HCT116 (cell line): ENCODE data around the gene ITPR1.

Experiments used
- CEBPB ChIP-seq: IDR thresholded peaks from 2 replicates; pipeline ENCODE4 v1.6.1; 2012; ENCODE audit warnings: low read depth
- EZH2 ChIP-seq: fragments of 200-600 bp; sonication (generic); IDR thresholded peaks from 2 replicates; pipeline ENCODE4 v1.6.1; 2017; ENCODE audit warnings: antibody characterized with exemption, mixed run types
- EZH2phosphoT487 ChIP-seq: fragments of 200-600 bp; IDR thresholded peaks from 2 replicates; pipeline ENCODE4 v1.6.1; 2018; ENCODE audit warnings: antibody characterized with exemption, borderline replicate concordance
- MAX ChIP-seq: IDR thresholded peaks from 2 replicates; pipeline ENCODE4 v1.6.1; 2012
- POLR2A ChIP-seq: IDR thresholded peaks from 2 replicates; pipeline ENCODE4 v1.7.0; 2011; ENCODE audit warnings: borderline replicate concordance; ENCODE audit not compliant: insufficient read depth, insufficient read length; ENCODE audit errors: extremely low read depth
- RAD21 ChIP-seq: IDR thresholded peaks from 2 replicates; pipeline ENCODE4 v1.6.1; 2012; ENCODE audit warnings: low read depth, mild to moderate bottlenecking
- REST ChIP-seq: IDR thresholded peaks from 2 replicates; pipeline ENCODE4 v1.6.1; 2012; ENCODE audit warnings: low read depth
- YY1 ChIP-seq: IDR thresholded peaks from 2 replicates; pipeline ENCODE4 v1.6.1; 2011; ENCODE audit warnings: low read length, low read depth, moderate library complexity, mild to moderate bottlenecking; ENCODE audit not compliant: insufficient replicate concordance; ENCODE audit errors: extremely low read depth
- TF ChIP-seq, protein P1 (sequence below): IDR thresholded peaks from 2 replicates; pipeline ENCODE4 v1.6.1; 2012
- TF ChIP-seq, protein P2 (sequence below), 3 experiments: fragments of 200-600 bp in 1 of 3; sonication (generic) in 1 of 3; IDR thresholded peaks in 2 of 3; conservative IDR thresholded peaks in 1 of 3; 2 replicates each; pipeline ENCODE4 v1.5.1; 2012 to 2017; ENCODE audit warnings: low read depth in 2 of 3, low read length in 2 of 3, antibody characterized with exemption in 1 of 3, borderline replicate concordance in 1 of 3, control low read depth in 1 of 3, mild to moderate bottlenecking in 1 of 3, mixed read lengths in 1 of 3, mixed run types in 1 of 3, moderate library complexity in 1 of 3; ENCODE audit not compliant: insufficient read depth in 1 of 3

DNA sequence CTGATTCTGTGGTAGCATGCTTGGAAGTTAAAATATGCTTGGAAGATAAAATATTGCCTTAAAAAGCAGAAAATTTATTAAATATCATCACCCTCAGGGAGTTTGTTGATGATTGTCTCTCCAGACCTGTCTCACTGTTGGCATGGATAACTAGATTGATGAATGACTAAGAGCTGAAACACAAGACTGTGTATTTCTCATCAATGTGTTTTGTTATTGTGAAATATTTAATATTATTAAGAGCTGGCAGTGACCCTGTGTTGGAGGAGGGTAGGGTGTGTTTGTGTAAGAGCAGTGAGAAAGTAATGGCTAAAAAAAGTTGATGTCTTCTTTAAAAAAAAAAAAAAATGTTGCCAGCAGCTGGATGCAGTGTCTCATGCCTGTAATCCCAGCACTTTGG is 82.2 kb downstream of the ITPR1 start:
- TF ChIP-seq, protein P1, sequence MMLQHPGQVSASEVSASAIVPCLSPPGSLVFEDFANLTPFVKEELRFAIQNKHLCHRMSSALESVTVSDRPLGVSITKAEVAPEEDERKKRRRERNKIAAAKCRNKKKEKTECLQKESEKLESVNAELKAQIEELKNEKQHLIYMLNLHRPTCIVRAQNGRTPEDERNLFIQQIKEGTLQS, result no peak
- TF ChIP-seq, protein P2, sequence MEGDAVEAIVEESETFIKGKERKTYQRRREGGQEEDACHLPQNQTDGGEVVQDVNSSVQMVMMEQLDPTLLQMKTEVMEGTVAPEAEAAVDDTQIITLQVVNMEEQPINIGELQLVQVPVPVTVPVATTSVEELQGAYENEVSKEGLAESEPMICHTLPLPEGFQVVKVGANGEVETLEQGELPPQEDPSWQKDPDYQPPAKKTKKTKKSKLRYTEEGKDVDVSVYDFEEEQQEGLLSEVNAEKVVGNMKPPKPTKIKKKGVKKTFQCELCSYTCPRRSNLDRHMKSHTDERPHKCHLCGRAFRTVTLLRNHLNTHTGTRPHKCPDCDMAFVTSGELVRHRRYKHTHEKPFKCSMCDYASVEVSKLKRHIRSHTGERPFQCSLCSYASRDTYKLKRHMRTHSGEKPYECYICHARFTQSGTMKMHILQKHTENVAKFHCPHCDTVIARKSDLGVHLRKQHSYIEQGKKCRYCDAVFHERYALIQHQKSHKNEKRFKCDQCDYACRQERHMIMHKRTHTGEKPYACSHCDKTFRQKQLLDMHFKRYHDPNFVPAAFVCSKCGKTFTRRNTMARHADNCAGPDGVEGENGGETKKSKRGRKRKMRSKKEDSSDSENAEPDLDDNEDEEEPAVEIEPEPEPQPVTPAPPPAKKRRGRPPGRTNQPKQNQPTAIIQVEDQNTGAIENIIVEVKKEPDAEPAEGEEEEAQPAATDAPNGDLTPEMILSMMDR (IDR thresholded peaks at IDR 0.05 in 2 of 3, conservative IDR thresholded peaks at IDR 0.05 in 1 of 3; ENCODE audit: borderline replicate concordance in 1 of 3, insufficient read depth in 1 of 3, low read depth in 2 of 3, low read length in 2 of 3), result no peak
- no peak for TF ChIP-seq YY1
- no peak for TF ChIP-seq EZH2
- TF ChIP-seq MAX, result no peak
- TF ChIP-seq RAD21, result no peak
- TF ChIP-seq CEBPB, result no peak
- no peak for TF ChIP-seq EZH2phosphoT487
- TF ChIP-seq REST, result no peak
- TF ChIP-seq POLR2A, result no peak
